Fibroblast of skin of left quadriceps (primary cell): Measurements from ENCODE around the gene FSCN2.

Experiments used
- DNase-seq, 2 experiments: peaks; one replicate each; pipeline ENCODE4 v3.0.0-alpha.2; 2013; ENCODE audit warnings: low read depth in 2 of 2

Gene FSCN2

GRCh38 chr17:81489998-81490992, 37.9 kb upstream of the FSCN2 start:
- DNase-seq, result no peak

GRCh38 chr17:81491181-81491581, 37.0 kb upstream of the FSCN2 start:
- DNase-seq, result no peak

GRCh38 chr17:81491761-81492160, 36.4 kb upstream of the FSCN2 start:
- DNase-seq, result no peak

- no peak for DNase-seq
Measured at GRCh38 chr17:81492202-81492601, 36.0 kb upstream of the FSCN2 start.

GRCh38 chr17:81492706-81493105, 35.5 kb upstream of the FSCN2 start:
- no peak for DNase-seq

GRCh38 chr17:81493198-81494038, 34.8 kb upstream of the FSCN2 start:
- DNase-seq, result no peak

- no peak for DNase-seq
Measured at GRCh38 chr17:81494626-81495377, 33.4 kb upstream of the FSCN2 start.

GRCh38 chr17:81498953-81499600, 29.1 kb upstream of the FSCN2 start:
- DNase-seq, result no peak

GRCh38 chr17:81499601-81499970, 28.6 kb upstream of the FSCN2 start:
- no peak for DNase-seq

GRCh38 chr17:81500047-81500446, 28.1 kb upstream of the FSCN2 start:
- DNase-seq, result no peak

- DNase-seq, result no peak
Measured at GRCh38 chr17:81502471-81503017, 25.6 kb upstream of the FSCN2 start.

- DNase-seq, result no peak
Measured at GRCh38 chr17:81503619-81504018, 24.6 kb upstream of the FSCN2 start.

GRCh38 chr17:81508639-81509206, 19.5 kb upstream of the FSCN2 start:
- DNase-seq, result no peak

- DNase-seq, result no peak
Measured at GRCh38 chr17:81509207-81509971, 18.8 kb upstream of the FSCN2 start.

GRCh38 chr17:81509972-81510784, 18.0 kb upstream of the FSCN2 start:
- DNase-seq, result no peak

- no peak for DNase-seq
Measured at GRCh38 chr17:81510785-81511553, 17.2 kb upstream of the FSCN2 start.

GRCh38 chr17:81511554-81511803, 16.7 kb upstream of the FSCN2 start:
- DNase-seq, result no peak

- DNase-seq, result no peak
Measured at GRCh38 chr17:81511804-81512561, 16.2 kb upstream of the FSCN2 start.
